Activated CD4-positive, alpha-beta T cell treated with anti-CD3 and anti-CD28 coated beads, Interleukin-2, amount 50 U/mL, for 4 hours (primary cell): Measurements from ENCODE around the gene EPHB1.
"Not testable (repeated sequence)": the region's sequence is repeated elsewhere in the genome, so short reads cannot be mapped to it uniquely, and the experiment has no call there.

Source experiments
- DNase-seq, 2 experiments: peaks; one replicate each; pipeline ENCODE4 v3.0.0-alpha.2; 2020

The EPHB1 gene

DNA sequence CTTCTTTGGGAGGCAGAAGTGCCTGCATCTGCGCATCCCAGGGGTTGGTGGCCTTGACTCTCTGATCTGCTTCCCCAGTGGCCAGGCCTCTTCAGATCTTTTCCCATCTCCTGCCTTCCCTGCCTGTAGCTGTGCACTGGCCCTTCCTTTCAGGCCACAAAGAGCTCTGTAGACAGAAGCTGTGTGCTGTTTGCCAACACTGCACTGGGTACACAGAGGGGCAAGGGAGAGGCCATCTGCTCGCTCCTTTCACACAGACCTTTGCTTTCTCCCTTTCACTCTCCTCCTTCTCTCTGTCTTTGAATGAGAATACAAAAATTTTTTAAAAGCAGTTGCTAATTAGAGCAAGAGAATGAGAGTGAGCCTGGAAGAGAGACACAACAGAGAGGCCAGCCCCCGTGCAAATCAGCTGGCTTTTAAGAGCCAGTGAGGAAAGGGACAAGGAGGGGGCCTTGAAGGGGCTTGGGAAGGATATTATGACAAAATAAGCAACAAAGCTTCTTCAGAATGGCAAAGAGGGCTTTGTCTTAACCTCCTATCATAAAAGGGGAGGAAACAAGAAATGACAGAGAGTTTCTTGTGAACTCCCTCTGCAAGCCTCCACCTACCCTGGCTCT, 170.9 kb downstream of the EPHB1 start:
- DNase-seq = no peak

DNA sequence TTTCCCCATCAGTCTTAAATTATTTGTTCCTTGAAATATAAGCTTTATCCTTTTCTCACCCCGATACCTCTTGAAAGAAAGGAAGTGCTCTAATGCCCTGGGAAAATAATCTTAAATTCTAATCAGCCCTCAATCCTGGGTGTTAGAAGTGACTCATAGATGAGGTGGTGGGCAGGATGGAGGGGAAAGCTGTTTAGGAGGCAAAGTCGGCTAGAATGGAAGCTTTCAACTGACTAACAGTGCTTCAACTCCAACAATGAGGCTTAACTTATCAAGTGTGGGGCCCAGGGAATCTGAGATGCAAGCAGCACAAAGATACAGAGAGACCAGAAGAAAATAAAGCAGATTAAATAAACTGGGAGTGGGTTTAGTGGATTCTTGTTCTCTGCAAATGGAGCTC, 175.8 kb downstream of the EPHB1 start:
- no peak for DNase-seq

DNA sequence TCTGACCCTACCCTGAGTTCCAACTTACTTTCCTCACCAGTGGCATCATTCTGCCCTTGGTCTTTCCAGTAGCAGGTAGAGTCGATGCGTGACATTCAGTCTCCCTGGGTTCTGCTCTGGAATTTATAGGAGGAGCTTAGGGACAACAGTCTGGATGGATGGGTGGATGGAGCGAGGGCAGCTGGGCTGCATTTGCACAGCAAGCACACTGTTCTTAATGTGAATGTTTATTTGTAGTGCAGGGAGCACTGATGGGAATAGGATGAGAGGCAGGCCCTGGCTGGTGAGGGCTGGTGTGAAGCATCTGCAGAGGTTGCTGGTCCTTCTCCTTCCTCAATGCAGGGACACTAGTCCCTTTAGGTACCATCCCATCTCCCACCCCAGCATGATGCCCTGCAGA, 176.2 kb downstream of the EPHB1 start:
- no peak for DNase-seq

DNA sequence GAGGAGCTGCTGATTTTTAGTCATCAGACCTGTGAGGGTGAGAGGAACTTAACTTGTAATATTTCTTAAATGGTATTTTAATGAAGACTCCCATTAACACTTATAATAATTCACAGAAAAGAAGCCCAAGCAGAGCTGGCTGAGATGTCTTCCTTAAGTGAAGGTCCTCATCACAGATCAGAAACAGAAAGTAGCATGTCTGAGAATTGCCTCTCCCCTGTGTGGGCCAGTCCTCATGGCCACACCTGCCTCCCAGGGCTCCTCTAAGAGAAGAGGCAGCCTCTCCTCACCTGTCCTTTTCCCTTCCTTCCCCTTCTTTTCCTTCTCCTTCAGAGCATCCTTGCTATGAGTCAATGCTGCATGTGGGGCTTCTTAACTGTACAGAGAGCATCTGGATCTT, 176.8 kb downstream of the EPHB1 start:
- DNase-seq = not testable (repeated sequence)

DNA sequence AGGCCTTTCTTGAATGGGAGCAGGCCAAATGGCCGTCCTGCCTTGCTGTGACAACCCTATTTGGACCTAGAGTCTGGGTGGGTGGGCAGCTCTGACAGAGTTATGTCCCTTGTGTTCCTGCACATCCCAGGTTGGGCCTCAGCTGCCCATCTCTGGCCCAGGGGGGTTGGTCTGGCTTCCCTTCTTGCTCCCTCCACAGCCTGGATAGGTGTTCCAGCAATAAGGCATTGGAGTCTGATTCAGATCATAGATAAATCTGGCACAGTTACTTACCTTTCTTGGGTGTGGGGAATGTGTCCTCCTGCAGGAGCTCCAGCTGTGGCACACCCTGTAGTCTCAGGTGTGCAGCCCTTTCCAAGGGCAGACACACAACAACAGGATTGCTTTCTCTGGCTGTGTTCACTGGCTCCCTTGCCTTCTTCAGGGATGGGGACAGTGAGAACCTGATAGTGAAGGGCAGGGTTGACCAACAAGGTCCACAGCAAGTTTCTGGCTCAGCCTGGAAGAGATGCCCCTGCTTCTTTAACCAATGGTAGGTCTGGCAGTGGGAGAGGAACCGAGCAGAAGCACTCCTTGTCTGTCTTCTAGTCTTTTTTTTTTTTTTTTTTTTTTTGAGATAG, 177.9 kb downstream of the EPHB1 start:
- DNase-seq = no peak

DNA sequence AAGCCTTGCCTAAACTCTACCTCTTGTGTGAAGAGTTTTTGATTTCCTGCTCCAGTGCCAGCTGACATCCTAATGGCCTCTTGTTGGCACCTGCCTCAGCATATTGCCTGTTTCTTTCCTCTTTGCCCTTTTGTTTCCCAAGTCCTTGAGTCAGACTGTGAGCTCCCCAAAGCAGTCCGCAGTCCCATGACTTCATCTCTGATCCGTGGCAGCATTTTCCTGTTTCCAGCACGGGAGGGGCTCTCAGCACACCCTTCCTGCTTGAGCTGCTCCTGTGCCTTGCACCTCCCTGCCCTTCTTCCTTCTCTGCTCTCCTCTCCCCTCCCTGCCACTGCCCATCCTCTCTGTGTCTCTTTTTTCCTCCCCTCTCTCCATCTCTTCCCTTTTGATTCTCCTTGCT, 179.6 kb downstream of the EPHB1 start:
- DNase-seq = no peak

DNA sequence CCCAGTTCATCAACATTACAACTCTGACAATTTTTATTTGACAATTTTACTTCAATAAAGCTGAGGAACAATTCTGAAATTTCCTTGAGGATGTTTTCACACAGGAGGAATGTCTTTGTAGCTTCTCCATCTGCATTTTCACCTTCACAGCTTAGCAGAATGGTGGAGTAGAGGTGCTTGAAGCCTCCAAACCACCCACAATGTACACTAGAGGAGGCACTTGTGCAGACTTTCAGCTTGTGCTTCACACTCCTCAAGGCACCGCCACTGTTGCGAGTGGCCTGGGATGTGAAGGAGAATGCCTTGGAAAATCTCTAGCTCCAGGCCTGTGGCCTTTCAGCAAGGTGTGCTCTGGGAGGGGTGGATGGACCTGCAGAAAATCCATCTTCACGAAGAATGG, 181.9 kb downstream of the EPHB1 start:
- no peak for DNase-seq

DNA sequence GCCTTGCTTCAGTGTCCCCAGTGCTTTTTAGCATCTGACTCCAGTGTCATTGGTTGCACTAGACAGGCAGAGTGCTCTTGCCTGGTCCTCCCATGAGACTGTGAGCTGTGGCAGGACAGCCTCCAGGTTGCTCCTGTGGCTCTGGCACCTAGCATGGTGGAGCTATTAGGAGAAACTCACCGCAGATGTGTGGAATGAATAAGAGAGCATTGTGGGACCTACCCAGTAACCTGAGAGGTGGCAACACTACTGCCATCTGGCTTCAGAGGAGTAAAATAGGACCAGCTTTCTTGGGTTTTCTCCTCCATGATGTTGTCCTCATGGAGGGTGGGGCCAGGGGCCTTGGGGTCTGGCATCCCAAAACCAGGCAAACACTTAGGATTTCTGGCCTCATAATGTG, 183.6 kb downstream of the EPHB1 start:
- DNase-seq = no peak

DNA sequence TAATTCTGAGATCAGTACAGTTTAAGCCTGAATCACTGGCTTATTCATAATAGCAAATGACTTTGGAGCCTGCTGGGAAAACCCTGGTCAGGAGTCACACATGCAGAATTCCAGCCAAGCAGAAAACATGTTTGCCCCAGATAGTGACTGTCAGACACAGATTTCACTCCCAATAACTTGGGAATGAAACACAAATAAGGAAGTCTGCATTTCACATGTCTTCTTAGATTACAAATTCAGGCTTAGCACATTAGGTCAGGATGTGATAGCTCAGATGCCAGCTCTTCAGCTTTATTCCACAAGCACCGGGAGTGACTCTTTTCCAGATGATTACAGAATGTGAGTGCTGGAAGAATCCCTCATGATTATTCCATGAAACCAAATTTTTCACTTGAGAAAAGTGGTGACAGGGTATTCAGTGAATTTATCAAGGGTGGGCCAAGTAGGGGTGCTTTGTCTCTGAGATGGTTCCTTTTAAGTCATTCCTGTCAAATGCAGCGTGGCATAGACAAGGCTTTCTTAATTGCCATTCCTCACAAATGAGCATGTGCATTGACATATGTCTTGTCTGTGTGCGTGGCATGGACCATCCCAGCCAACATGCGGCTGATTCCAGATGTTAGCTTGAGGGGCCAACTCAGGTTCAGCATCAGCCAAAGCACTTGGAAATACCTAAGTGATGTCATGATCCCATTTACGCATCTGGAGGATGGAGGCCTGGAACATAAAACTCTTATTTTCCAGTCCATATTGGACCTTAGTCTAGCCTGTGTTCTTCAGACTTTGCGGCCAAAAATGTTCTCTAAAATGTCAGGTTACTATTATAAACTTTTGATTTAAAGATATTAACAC, 191.0 kb downstream of the EPHB1 start:
- no peak for DNase-seq

DNA sequence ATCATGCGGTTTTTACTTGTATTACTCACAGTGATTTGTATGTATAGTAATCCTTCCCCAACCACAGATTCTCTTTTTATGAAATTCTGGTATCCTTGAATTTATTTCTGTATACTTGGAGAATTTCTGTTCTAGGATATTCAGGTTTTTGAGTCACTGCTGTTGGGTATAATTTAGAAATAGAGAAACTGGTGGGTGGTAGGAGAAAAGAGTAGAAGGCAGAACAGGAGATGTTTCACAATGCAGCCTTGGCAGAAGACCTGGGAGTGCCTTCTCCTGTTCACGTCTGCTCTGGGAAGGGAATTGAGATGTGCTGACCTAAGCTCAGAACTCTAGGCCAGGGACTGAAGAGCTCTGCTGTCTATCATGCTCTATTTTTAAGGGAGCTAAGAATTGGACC, 193.6 kb downstream of the EPHB1 start:
- DNase-seq = no peak

DNA sequence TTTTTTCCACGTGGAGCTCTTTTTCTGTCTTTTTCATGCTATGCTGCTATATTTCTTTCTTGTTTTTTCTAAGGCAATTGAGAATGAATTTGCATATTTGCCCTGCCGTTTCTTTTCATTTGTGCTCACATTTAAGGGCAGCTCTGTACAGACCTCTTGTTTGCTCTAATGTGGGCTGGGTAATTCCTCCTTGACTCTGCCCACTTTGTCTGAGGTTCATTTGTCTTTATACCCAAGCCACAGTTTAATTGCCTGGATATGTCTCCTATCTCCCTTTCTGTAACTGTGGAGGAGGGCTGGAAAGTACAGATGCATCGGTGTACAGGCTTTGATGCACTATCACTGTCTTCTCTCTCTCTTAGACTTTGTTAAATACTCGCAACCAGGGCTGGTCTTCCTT, 195.9 kb downstream of the EPHB1 start:
- DNase-seq = no peak

DNA sequence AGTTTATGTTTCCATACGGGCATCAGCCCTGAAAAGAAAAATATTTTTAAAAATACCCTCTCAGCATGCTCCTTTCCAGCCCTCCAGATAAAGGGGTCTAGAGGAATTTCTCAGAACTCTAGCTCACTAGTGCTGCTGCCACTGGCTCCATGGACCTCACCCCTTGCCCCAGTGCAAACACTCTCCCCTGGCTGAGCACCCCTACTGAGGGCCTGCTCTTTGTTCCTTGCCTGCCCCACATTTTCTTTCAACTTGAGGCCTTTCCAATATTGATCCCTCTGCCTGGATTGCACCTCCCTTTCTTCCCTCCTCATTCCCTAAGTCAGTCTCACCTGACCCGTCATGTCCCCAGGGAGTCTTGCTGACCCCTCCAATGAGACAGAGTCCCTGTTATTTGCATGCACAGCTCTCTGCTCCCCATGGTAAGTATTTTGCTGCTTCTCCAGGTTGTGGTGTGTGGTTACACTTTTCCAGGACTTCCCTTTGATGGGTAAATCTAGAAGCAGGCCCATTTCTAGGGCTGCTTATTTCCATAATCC, 196.5 kb downstream of the EPHB1 start:
- no peak for DNase-seq

DNA sequence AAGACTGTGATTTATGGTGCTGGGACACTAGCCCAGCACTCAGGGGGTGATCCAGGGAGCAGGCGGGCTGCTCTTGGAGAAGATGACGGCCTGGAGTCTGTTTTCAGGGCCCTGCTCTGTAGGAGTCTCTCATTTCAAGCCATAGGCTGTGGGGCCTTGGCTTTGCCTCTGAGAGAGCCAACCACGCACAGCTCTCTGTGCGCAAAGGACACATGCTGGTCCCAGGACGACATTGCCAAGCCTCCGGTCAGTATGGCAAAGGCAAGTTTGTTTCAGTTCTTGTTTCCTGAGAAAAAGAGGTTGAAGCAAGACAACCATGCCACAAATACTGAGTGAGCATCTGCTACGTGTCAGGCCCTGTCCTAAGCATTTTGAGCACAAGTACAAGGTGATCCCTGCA, 197.1 kb downstream of the EPHB1 start:
- no peak for DNase-seq

DNA sequence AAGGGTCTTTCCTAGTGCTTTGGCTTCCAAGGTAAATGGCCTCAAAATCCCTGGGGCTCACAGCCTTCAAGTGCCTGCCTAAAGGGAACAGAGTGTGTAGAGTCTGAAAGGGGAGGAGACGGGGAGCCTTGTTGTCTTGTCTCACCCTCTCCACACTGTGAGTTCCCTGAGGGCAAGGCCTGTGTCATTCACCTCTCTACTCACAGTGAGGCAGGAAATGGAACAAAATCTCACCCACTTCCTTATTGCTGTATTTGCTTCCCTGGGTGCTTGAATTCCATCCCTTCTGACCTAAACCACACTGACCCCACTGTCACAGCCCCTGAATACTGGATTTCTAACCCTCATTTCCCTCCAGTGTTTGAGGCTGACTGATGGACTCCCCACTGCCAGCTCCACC, 197.5 kb downstream of the EPHB1 start:
- DNase-seq = no peak

DNA sequence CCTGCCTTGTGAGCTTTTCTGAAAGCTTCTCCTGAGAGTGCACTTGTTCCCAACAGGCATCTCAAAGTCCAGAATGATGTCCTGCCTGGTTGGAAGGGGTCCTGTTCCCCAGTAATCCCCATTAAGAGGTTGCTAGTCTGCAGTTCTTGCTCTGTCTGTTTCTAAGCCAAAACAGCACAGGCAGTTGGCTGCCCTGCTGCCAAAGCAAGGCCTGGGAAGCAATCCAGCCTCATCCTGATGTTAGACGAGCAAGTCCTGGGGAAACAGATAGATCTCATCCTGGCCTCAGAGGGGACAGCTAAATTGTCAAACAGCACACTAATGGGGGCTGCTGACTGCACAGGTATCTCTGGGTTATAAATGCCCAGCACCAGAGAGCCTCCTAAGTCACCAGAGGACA, 198.0 kb downstream of the EPHB1 start:
- no peak for DNase-seq

DNA sequence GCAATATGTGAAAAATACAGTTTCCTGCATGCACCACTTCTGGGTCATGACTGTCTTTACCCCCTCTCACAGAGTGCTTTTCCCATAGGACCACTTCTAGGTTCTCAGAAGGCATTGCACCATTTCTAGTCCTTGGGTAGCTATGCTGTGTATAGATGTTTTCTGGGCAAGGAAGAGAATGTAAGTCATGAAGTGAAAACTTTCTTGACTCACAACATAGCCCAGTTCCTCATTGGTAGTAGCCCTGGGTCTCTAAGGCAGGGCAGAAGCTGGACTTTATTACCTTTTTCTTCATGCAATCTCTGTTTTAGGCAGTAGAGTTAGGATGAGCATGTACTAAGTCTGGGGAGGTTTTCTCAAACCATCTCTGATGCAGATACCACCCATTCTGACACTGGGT, 203.1 kb downstream of the EPHB1 start:
- DNase-seq = no peak

DNA sequence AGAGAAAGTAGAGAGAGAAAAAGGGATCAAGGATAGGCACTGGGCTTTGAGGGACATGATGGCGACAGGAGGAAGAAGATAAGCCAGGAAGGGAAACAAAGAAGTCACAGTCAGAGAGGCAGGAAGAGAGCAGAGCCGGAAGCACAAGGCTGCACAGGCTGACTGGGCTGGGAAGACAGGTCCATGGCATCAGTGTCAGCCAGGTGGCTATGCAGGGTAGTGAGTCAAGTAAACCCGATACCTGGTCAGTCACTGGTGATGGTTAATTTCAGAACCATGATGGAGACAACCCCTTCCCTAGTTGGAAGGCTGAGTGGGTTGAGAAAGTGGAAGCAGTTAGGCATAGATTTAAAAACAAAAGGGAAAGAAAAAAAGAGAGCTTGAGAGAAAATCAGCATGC, 203.8 kb downstream of the EPHB1 start:
- DNase-seq = no peak

DNA sequence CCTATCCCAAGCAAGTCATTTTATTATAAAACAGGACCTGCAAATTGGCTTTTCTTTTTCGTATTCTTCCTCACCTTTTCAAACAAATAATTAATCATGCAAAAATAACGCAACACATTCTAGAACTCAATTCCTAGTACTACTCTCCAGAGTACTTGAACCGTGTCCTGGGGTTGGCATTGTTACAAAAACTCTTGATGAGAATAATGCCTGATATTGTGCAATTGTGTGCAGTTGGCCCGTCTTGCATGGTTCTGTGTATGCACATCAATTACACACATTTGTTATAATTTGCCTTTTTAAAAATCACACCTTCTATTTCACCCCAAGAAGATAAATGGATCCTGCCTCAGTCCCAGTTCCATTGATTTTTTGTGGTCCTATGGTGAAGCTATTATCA, 205.4 kb downstream of the EPHB1 start:
- DNase-seq = no peak

DNA sequence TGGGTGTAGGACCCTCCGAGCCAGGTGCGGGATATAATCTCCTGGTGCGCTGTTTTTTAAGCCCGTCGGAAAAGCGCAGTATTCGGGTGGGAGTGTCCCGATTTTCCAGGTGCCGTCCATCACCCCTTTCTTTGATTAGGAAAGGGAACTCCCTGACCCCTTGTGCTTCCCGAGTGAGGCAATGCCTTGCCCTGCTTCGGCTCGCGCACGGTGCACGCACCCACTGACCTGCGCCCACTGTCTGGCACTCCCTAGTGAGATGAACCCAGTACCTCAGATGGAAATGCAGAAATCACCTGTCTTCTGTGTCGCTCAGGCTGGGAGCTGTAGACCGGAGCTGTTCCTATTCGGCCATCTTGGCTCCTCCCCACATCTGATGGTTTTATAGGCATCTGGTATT, 210.6 kb downstream of the EPHB1 start:
- DNase-seq = not testable (repeated sequence)

DNA sequence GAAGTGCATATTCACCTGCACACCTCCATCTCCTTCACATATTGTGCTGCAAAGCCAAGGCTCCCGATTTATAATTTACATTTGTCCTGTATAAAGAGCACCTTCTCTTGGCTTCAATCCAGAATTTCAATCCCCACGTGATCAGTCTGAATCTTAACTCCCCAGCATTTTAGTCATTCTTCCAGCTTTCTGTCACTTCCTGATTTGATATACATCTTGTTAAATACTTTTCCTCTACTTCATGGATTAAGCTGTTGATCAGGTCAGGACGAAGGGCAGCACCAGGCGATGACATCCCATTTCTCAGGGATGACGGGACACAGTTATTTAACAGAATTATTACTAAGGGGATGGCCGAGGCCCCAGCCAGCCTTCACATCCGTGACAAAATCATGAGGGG, 212.5 kb downstream of the EPHB1 start:
- no peak for DNase-seq

DNA sequence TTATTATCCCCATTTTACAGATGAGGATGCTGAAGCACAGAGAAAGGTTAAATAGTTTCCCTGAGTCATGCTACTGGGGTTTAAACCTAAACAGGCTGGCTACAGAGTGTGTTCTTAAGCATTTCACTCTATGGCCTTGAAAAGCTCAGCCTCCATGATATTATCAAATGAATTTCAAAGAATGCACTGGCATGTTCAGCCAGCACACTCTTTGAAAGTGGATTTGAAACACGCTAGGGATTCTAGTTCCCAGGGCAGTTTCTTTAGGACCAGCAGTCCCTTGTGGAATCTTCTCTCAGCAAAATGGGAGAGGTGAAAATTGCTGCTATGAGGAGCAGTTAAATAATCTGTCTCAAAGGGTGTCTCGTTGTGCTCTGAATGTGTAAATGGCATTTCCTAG, 213.3 kb downstream of the EPHB1 start:
- DNase-seq = no peak

DNA sequence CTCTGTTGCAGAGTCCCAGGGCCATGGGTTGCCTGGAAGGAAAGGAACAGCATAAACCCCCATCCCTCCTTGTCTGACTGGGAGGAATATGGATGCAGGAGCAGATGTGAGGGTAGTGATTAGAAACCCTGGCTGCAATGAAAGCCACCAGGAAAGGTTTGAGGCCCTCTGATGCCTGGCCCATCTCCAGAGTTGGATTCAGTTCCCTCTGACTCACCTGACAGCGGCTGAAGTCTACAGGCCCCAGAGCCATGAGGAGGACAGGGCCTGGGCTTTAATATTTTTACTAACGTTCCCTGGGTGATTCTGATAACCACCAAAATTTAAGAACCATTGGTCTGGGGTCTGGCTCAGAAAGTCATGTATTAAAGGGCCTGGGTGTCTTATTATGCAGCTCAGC, 214.0 kb downstream of the EPHB1 start:
- no peak for DNase-seq

DNA sequence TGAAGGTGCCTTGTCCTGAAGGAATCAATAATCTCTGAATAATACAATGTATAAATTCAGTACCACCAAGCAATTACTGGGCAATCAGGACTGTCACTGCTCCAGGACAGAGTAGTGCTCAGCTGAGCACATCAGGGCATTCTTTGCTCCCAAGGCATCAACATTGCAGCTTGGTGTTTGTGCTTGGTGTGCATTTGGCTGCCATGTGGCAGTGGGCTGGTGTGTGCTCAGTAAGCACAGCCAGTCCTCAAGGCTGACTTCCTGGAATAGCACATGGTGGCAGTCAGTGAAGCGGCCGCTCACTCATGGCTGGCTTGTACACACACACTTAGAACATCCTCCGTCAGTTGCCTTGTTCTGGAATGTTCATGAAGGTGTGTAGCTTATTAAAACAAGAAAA, 217.0 kb downstream of the EPHB1 start:
- no peak for DNase-seq

DNA sequence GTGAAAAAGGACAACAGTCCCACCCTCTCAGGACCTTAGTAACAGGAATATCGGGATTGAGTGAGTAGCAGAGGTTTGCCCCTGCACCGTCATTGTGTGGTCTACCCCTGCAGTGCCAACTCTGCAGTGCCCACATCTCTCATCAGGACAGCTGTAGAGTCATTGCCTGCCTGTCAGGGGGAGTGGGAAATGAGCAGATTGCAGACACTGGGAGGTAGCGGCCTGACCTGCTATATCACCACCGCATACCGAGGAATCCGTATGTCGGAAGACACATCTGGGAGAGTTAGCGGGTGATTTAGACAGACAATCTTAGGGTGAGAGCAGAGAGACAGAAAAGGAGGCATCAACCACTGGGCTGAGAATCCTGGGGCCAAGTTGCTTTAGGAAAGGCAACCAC, 218.1 kb downstream of the EPHB1 start:
- no peak for DNase-seq
